DMS53 (cell line): Measurements from ENCODE around the gene UCKL1.
"Not testable (repeated sequence)": the region's sequence is repeated elsewhere in the genome, so short reads cannot be mapped to it uniquely, and the experiment has no call there.

Experiments
- DNase-seq: peaks from one replicate; lab custom pipeline; 2025; lab: John Stamatoyannopoulos, UW

The UCKL1 gene

GRCh38 chr20:63955827-63956663, at the start of gene UCKL1:
TSS of gene UCKL1 (minus strand) at chr20:63956416. CDS start at chr20:63956372, 44 bp downstream.
- DNase-seq, result peak; percentile 97

DNA sequence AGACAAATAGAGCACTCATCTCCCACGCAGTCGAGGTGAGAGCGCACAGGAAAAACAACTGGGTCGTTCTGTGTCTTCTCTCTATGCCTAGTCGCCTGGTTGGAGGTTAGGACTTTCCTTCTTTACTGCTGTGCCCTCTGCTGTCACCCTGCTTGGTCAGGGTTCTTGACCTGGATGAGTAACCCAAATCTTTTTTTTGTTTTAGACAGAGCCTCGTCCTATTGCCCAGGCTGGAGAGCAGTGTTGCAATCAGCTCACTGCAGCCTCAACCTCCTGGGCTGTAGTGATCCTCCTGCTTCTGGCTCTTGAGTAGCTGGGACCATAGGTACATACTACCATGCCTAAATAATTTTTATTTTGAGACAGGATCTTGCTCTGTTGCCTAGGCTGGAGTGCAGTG, 49.2 kb upstream of the UCKL1 start:
- DNase-seq, result no peak

GRCh38 chr20:64003960-64004725, 47.9 kb upstream of the UCKL1 start:
- DNase-seq, result no peak

GRCh38 chr20:64001607-64002011, 45.4 kb upstream of the UCKL1 start:
- no peak for DNase-seq

- no peak for DNase-seq
Measured at GRCh38 chr20:64000906-64001305, 44.7 kb upstream of the UCKL1 start.

DNA sequence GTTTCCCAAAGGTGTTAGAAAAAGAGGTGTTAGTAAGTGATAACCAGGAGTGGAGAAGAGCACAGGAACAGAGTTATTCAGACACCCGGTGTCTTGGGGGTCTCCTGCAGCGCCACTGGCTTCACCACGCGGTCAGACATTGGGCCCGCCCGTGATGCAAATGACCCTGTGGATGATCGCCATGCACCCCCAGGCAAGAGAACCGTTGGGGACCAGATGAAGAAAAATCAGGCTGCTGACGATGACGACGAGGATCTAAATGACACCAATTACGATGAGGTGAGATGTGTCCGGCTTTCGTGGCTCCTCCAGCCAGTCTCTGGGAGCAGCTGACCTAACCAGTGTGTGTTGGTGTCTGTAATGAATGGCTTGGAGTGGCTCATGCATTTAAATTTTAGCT, 26.7 kb upstream of the UCKL1 start:
- no peak for DNase-seq

- peak; percentile 99 for DNase-seq
Measured at GRCh38 chr20:63980806-63981728, 24.9 kb upstream of the UCKL1 start, which contains the start of gene PRPF6. TSS of gene PRPF6 (plus strand) at chr20:63981132. CDS start at chr20:63981246, 114 bp downstream.

- peak; percentile 85 for DNase-seq
Measured at GRCh38 chr20:63980317-63980805, 24.1 kb upstream of the UCKL1 start.

DNA sequence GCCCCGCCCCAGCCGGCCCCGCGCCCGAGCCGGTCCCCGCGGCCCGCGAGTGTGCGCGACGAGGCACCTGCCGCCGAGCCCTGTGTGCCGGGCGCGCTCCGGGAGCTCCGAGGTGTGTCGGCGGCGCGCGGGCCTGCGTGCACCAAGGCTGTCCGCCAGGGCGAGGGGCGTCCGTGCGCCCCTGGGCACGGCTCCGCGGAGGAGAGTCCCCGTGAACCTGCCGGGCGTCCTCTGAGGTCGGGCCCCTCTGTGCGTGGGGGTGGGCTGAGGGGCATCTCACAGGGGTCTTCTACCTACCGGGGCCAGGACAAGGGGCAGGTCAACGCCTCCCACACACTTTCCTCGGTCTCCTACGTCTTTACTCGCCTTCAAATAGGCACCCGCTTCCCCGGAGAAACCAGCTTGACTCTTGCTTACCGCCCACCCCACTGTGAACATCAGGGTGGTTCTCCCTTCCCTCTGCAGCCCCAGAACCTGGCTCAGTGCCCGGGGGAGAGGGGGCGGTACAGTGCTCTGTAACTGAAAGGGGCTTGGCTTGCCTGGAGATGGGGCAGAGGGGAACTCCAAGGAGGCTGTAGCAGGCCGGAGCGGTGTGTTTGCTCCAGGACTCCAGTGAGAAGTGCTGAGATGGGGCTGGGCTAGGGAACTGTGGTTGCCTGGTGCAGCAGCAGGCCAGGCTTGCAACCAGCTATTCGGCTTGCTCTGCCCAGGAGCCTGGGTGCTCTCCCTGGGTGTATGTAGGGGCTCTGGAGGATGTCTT, 23.5 kb upstream of the UCKL1 start, which contains the start of gene SAMD10:
TSS of gene SAMD10 (minus strand) at position 86 of the 760 bp plus-strand sequence. CDS start 175 bp downstream, outside the sequence.
- DNase-seq, result peak; percentile 89

DNA sequence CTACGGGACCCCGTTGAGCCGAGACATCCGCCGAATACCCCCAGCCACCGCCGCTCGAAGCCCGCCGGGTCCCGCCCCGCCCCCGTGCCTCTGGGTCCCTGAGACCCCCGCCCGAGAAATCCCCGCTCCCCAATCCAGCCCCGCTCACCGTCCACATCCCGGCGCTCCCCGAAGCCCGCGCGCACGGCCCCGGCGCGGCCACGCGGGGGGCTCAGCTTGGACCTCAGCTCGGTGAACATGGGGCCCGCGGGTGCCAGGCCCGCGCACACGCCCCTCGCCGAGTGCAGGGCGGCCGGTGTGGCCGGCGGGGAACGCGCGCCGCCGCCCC, 23.0 kb upstream of the UCKL1 start:
- DNase-seq, result no peak

GRCh38 chr20:63978319-63979228, 22.4 kb upstream of the UCKL1 start:
- peak; percentile 97 for DNase-seq

- DNase-seq, result peak; percentile 46
Measured at GRCh38 chr20:63977739-63978276, 21.6 kb upstream of the UCKL1 start.

GRCh38 chr20:63976980-63977738, 20.9 kb upstream of the UCKL1 start:
- DNase-seq, result no peak

- not testable (repeated sequence) for DNase-seq
Measured at GRCh38 chr20:63976511-63976910, 20.3 kb upstream of the UCKL1 start.

GRCh38 chr20:63974402-63975200, 18.4 kb upstream of the UCKL1 start:
- peak; percentile 85 for DNase-seq

GRCh38 chr20:63973636-63974401, 17.6 kb upstream of the UCKL1 start:
- DNase-seq, result peak; percentile 93

GRCh38 chr20:63973160-63973479, 16.9 kb upstream of the UCKL1 start:
- no peak for DNase-seq
